Lower lobe of right lung (tissue), 2 donors: Measurements from ENCODE around the gene HDAC7. TPM values are rescaled to one million over a fixed set of nuclear protein-coding genes. Genes with fewer than 3 reads are reported as not detected.
A peak's percentile ranks its signal among the peaks of the same experiment; 100 is the strongest.
"Not testable (repeated sequence)": the region's sequence is repeated elsewhere in the genome, so short reads cannot be mapped to it uniquely, and the experiment has no call there.

ENCODE experiments used
- ATAC-seq, 2 donors: fragments of 200-7000 bp; cut with Tn5 transposase; one replicate each; pipeline ENCODE4 v1.9.1; 2020 to 2022; ENCODE audit warnings: mild to moderate bottlenecking in 2 of 2, moderate library complexity in 2 of 2
- DNase-seq: peaks from one replicate; pipeline ENCODE4 v3.0.0-alpha.2; 2020
- H3K27ac ChIP-seq: fragments of 200-600 bp; one replicate; pipeline ENCODE4 v1.8.0; 2022
- H3K27me3 ChIP-seq: fragments of 200-600 bp; one replicate; pipeline ENCODE4 v1.8.0; 2022; ENCODE audit warnings: low read depth
- H3K36me3 ChIP-seq: fragments of 200-600 bp; one replicate; pipeline ENCODE4 v1.8.0; 2022; ENCODE audit warnings: mild to moderate bottlenecking
- H3K4me1 ChIP-seq: fragments of 200-600 bp; one replicate; pipeline ENCODE4 v1.8.0; 2022
- H3K4me3 ChIP-seq: fragments of 200-600 bp; one replicate; pipeline ENCODE4 v1.8.0; 2022; ENCODE audit warnings: mild to moderate bottlenecking
- H3K9me3 ChIP-seq: fragments of 200-600 bp; one replicate; pipeline ENCODE4 v1.8.0; 2022
- intact Hi-C: fragments of 100-400 bp; cut with DNase I; formaldehyde crosslinking; loops from one replicate; pipeline ENCODE4 v1.11.0; 2022
- total RNA-seq: library from RNA; stranded (reverse); fragmentation: NEBNext Ultra II Directional; extraction: Animal tissue kit (Norgen Biotek cat#: 25700); gene quantifications from one replicate; pipeline ENCODE4 v1.2.1, GENCODE V29; 2021
- TF ChIP-seq, protein P1 (sequence below): fragments of 200-600 bp; IDR thresholded peaks from one replicate; pipeline ENCODE4 v1.8.0; 2022; ENCODE audit warnings: antibody characterized with exemption, mild to moderate bottlenecking
- donor health status: DM: no; HTN: yes; CAD: no; lungs with severe emphysema.

Gene HDAC7
- total RNA-seq, 1 donor from 2014 or later, result 104 TPM

DNA sequence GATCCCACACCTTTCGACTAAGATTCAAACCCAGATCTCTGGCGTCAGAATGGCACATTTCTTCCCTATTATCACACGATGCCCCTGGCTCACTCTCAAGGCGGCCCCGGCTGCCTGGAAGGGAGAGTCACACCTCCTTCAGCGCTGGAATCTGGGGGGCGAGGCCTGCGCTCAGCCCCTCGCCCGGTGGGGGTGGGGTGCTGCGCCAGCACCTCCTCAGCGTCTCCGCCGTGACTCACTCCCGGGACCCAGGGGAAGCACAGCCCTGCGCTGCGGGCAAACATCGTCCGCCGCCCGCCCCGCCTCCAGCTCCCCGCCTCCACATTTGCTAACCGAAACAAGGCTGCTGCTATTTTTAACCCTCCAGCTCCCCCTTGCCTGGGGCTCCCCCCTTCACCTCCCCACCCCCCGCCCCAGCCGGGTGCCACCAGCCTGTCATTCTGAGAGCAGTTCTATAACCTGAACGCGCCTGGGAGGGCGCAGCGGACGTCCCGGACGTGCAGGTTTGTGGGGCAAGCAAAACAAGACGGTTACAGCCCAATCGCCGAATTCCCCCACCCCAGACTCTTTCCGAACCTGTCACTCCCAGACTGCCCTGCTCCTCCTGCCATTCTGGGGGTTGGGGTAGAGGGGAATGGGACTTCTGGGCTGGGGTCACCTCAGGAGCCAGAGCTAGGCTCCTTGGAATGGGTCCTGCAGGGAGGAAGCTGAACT is 6.7 kb downstream of the HDAC7 start:
- H3K4me3 ChIP-seq, result peak overlapping the region; percentile 50
- intact Hi-C loops, result no loop called here
- TF ChIP-seq, protein P1, sequence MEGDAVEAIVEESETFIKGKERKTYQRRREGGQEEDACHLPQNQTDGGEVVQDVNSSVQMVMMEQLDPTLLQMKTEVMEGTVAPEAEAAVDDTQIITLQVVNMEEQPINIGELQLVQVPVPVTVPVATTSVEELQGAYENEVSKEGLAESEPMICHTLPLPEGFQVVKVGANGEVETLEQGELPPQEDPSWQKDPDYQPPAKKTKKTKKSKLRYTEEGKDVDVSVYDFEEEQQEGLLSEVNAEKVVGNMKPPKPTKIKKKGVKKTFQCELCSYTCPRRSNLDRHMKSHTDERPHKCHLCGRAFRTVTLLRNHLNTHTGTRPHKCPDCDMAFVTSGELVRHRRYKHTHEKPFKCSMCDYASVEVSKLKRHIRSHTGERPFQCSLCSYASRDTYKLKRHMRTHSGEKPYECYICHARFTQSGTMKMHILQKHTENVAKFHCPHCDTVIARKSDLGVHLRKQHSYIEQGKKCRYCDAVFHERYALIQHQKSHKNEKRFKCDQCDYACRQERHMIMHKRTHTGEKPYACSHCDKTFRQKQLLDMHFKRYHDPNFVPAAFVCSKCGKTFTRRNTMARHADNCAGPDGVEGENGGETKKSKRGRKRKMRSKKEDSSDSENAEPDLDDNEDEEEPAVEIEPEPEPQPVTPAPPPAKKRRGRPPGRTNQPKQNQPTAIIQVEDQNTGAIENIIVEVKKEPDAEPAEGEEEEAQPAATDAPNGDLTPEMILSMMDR, result no peak
- H3K27me3 ChIP-seq, result no peaks in the 10 kb centered on the region
- peak overlapping the region; percentile 97 for H3K27ac ChIP-seq
- peak; percentile 92 for DNase-seq
- no peaks in the 10 kb centered on the region for H3K9me3 ChIP-seq
- no peaks in the 10 kb centered on the region for H3K36me3 ChIP-seq
- peaks cover 98% of the 10 kb centered on the region for H3K4me1 ChIP-seq
- ATAC-seq, result peak; percentile 89 to 90

DNA sequence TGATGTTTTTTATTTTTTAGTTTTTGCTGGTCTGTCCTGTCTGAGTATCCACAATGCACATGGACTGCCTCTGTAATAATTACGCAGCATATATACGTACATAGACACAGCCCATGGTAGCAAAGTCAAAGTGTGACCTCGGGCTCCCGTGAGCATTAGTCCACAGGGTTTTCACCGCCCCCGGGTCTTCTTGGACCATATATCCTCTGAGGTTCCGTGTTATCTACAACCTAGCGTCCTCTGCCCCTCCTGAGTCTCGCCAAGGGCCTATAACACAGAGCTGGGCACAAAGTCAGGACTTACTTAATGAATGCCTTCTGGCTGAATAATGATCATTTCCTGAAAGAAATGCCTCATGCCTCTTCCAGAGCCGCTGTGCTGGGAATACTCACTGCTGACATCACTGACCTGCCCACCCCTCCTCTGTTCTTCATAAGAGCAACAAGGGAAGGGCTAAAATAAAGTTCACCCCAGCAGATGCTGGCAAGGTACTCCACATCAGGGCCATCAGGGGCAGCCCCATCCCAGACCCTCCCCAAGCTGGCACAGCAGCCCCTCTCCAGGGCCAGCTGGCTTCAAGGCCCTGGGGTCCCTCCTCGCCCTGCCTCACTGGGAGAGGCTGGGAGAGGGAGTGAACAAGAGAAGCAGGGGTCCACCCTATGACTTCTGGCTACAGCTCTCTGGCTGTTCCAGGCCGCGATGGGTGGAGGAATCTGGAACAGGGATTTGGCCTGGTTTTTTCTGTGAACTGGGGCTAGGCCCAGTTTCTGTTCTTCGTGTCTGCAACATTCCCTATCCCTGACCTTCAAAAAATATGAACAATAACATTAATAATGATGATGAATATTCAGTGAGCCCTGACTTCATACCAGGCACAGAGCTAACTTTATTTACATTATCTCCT is 7.9 kb downstream of the HDAC7 start:
- DNase-seq (no peak), ATAC-seq (peak; percentile 1 to 20)
- intact Hi-C loops, result no loop called here
- no peaks in the 10 kb centered on the region for H3K27me3 ChIP-seq
- no peaks in the 10 kb centered on the region for H3K9me3 ChIP-seq
- H3K27ac ChIP-seq, result peak overlapping the region; percentile 97
- peaks cover 98% of the 10 kb centered on the region for H3K4me1 ChIP-seq
- H3K36me3 ChIP-seq, result no peaks in the 10 kb centered on the region
- TF ChIP-seq, protein P1, result no peak
- peak overlapping the region; percentile 50 for H3K4me3 ChIP-seq

DNA sequence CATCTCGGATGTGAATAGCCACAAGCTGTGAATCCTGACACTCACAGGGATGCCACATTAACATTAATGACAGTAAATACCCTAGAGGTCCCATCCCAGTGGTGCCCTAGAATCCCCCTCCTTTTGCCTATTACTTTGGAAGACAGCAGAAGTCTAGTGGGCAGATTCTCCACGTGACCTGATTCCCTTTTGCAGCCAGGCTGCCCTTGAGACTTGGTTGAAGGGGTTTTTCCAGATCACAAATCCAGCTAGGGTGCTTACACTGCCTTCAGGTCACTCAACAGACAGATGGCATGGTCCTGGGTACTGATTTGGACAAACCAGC is 8.7 kb downstream of the HDAC7 start:
- ATAC-seq (no peak), DNase-seq (no peak)
- Histone ChIP-seq H3K36me3 (no peaks in the 10 kb centered on the region), H3K9me3 (no peaks in the 10 kb centered on the region), H3K4me1 (peaks cover 98% of the 10 kb centered on the region), H3K4me3 (no peak overlapping the region), H3K27ac (peak overlapping the region; percentile 97), H3K27me3 (no peaks in the 10 kb centered on the region)
- TF ChIP-seq, protein P1, result no peak
- intact Hi-C loops, result no loop called here

DNA sequence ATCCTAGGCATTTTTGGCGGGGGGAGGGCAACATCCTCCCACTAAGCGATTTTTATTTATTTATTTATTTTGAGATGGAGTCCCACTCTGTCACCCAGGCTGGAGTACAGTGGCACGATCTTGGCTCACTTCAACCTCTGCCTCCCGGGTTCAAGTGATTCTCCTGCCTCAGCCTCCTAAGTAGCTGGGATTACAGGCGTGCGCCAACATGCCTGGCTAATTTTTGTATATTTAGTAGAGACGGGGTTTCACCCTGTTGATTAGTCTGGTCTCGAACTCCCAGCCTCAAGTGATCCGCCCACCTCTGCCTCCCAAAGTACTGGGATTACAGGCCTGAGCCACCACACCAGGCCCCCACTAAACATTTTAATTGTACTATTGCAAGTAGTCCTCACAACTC is 10.2 kb downstream of the HDAC7 start:
- H3K27ac ChIP-seq, result peak overlapping the region; percentile 97
- H3K9me3 ChIP-seq, H3K27me3 ChIP-seq, H3K36me3 ChIP-seq, DNase-seq, H3K4me3 ChIP-seq, intact Hi-C loops, ATAC-seq: not testable (repeated sequence)
- H3K4me1 ChIP-seq, result peaks cover 98% of the 10 kb centered on the region

DNA sequence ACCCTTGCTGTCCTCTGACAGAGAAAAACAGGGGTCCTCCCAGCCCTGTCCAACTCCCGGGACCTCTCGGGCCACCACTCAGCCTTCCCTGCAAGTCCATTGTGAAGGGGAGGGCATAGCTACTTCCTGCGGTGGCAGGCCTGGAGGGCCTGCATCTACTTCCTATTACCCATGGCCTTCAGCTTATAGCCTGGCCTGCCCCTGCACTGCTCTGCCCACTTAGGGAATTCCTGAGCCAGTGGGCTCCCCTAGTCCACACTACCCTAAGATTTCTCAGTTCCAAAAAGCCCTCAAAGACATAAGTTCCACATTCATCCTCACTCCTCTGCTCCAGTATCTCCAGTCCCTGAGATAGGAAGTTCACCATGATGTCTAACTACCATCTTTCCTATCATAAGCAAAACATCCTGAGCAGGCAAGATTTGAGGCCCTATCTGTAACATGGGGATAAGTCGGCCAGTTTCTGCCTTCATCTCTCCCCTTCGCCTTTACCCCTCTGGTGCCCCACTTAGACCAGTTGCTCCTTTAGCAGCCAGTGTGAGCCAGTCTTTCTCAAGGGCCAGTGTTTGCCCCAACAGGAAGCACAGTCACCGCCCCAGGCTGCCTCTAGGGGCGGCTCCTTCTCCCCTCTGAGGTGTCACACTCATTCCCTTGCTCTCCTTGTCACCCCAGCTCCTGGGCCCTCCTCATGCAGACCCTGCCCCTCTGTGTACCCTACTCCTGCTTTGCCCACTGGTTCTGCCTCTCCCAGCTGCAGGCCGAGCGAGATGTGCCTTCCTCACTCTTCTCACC is 10.9 kb downstream of the HDAC7 start:
- peak overlapping the region; percentile 97 for H3K27ac ChIP-seq
- peaks cover 15% of the 10 kb centered on the region for H3K36me3 ChIP-seq
- ATAC-seq (no peak), DNase-seq (no peak)
- H3K4me3 ChIP-seq, result peak overlapping the region; percentile 24
- no peaks in the 10 kb centered on the region for H3K9me3 ChIP-seq
- intact Hi-C loops, result no loop called here
- no peaks in the 10 kb centered on the region for H3K27me3 ChIP-seq
- TF ChIP-seq, protein P1, result no peak
- H3K4me1 ChIP-seq, result peaks cover 98% of the 10 kb centered on the region
